Measurements from ENCODE around the gene LTBP2. TPM values are rescaled to one million over a fixed set of nuclear protein-coding genes. Genes with fewer than 3 reads are reported as not detected.
A peak's percentile ranks its signal among the peaks of the same experiment; 100 is the strongest.

LTBP2 gene
- total and polyA plus RNA-seq, 7 donors: 2.4 to 51.4 (median 11.8) TPM

DNA sequence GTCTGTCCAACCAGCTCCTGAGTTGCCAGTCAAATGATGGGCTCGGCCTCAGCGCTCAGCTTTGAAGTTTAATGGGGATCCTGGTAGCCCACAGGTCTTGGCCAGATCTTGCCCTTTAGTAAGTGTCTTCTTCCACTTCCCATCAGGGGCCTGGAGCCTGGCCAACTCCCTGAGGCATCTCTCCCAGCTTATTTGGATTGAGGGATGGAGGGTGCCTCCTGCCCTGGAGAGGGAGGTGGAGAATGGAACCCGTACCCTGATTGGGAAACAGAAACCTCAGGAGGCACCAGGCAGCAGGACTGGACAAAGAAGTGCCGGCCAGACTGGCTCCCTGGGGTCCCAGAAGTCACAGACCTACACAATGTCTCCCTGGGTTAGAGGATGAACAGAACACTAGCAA lies 40.5 kb upstream of the LTBP2 start:
- 65 to 88% (median 76%) methylated on average over 4 of the region's 4 CpGs for WGBS, 3 donors
- TF ChIP-seq, protein P1, sequence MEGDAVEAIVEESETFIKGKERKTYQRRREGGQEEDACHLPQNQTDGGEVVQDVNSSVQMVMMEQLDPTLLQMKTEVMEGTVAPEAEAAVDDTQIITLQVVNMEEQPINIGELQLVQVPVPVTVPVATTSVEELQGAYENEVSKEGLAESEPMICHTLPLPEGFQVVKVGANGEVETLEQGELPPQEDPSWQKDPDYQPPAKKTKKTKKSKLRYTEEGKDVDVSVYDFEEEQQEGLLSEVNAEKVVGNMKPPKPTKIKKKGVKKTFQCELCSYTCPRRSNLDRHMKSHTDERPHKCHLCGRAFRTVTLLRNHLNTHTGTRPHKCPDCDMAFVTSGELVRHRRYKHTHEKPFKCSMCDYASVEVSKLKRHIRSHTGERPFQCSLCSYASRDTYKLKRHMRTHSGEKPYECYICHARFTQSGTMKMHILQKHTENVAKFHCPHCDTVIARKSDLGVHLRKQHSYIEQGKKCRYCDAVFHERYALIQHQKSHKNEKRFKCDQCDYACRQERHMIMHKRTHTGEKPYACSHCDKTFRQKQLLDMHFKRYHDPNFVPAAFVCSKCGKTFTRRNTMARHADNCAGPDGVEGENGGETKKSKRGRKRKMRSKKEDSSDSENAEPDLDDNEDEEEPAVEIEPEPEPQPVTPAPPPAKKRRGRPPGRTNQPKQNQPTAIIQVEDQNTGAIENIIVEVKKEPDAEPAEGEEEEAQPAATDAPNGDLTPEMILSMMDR (IDR thresholded peaks at IDR 0.05): no peak
- Histone ChIP-seq H3K27ac (no peak overlapping the region), H3K4me3 (no peak overlapping the region), H3K36me3 (ENCODE audit: insufficient read depth in 1 of 2, low read depth in 1 of 2) (peaks cover 0 to 32% of the 10 kb centered on the region in 2 donors), H3K27me3 (ENCODE audit: insufficient read depth in 3 of 3, low read length in 2 of 3) (no peaks in the 10 kb centered on the region), H3K9me3 (no peaks in the 10 kb centered on the region), H3K4me1 (peaks cover 12% of the 10 kb centered on the region)
- intact Hi-C loops (cut with DNase I): no loop called here
- peak in 1 of 4 donors; percentile 7 for ATAC-seq
- DNase-seq: no peak

DNA sequence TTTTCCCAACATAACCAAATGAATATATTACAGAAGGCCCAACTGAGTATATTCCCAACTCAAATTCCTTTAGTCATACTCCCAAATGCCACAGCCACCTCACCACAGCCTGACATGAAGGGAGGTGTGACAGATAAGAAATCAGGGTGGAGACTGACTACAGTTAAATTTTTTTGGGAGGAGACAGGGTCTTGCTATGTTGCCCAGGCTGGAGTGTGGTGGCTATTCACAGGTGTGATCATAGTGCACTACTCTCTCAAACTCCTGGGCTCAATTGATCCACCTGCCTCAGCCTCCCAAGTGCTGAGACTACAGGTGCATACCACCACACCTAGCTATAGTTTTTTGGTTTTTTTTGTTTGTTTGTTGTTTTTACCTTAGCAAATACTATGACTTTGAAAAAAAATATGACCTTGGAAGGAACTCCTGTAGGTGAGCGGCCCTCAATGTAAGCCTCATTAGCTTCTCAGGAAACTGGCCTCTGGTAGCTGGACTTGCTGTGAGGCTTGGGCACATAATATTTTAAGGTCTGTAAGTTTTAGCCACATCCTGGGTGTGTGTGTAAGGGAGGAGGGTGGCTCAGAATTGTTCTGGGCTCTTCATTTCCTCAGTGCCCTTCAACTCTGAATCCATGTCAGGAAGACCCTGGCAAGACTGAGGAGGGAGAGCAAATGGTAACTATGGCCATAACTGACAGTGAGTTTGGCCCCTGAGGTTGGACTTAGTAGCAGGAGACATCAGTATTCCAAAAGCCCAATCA lies 39.1 kb upstream of the LTBP2 start:
- TF ChIP-seq, protein P1 (IDR thresholded peaks at IDR 0.05): no peak
- DNase-seq (no peak), ATAC-seq (no peak)
- Histone ChIP-seq H3K4me3 (no peak overlapping the region), H3K27ac (no peak overlapping the region), H3K4me1 (peaks cover 7% of the 10 kb centered on the region), H3K27me3 (ENCODE audit: insufficient read depth in 3 of 3, low read length in 2 of 3) (no peaks in the 10 kb centered on the region), H3K9me3 (no peaks in the 10 kb centered on the region), H3K36me3 (ENCODE audit: insufficient read depth in 1 of 2, low read depth in 1 of 2) (peaks cover 0 to 20% of the 10 kb centered on the region in 2 donors)
- WGBS, 3 donors: 92 to 100% (median 100%) methylated on average over 1 of the region's 1 CpG
- intact Hi-C loops (cut with DNase I): no loop called here

DNA sequence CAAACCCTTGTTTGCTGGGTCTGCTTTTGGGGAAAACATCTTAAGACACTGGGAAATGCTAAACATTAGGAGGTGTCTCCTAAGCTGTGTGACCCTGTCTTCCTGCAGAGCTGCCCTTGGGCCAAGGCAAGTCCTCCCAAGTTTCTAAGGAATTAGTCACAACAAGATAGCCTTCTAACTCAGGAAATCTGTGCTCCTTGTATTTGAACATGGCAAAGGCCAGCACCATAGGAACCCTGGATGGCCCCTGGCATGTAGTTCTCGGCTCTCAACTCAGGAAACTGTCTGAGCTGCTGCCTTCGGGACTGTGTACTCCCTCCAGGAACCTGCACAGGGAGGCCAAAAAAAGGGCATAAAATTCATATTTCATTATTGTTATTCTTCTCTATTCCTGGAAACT lies 37.6 kb upstream of the LTBP2 start:
- H3K27me3 ChIP-seq (ENCODE audit: insufficient read depth in 3 of 3, low read length in 2 of 3): no peaks in the 10 kb centered on the region
- H3K36me3 ChIP-seq (ENCODE audit: insufficient read depth in 1 of 2, low read depth in 1 of 2): peaks cover 0 to 14% of the 10 kb centered on the region in 2 donors
- ATAC-seq (no peak), DNase-seq (no peak)
- WGBS, 3 donors: 71 to 78% (median 77%) methylated on average over 2 of the region's 2 CpGs
- intact Hi-C loops (cut with DNase I): no loop called here
- no peak overlapping the region for H3K27ac ChIP-seq
- no peak overlapping the region for H3K4me3 ChIP-seq
- H3K4me1 ChIP-seq: no peaks in the 10 kb centered on the region
- TF ChIP-seq, protein P1 (IDR thresholded peaks at IDR 0.05): no peak
- H3K9me3 ChIP-seq: no peaks in the 10 kb centered on the region

DNA sequence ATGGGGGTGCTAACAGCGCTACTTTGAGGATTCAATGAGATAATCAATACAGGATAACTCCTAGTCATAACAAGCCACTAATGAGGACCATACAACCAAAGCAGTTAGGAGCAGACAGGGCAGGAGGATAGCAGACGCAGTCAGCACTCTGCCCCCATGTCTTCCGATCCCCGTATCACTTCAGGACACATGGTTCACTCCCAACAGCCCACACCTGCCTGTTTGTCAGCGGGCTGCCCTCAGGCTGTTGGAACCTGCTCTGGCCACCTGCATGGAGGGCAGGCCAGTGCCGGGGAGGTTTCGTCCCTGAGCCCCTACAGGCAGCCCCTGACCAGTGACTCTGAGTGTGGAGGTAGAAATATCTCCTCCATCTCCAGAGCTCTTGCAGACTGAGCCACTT lies 37.1 kb upstream of the LTBP2 start:
- peaks cover 0 to 9% of the 10 kb centered on the region in 2 donors for H3K36me3 ChIP-seq (ENCODE audit: insufficient read depth in 1 of 2, low read depth in 1 of 2)
- H3K27ac ChIP-seq: no peak overlapping the region
- no peaks in the 10 kb centered on the region for H3K9me3 ChIP-seq
- TF ChIP-seq, protein P1 (IDR thresholded peaks at IDR 0.05): no peak
- ATAC-seq (no peak), DNase-seq (no peak)
- intact Hi-C loops (cut with DNase I): no loop called here
- H3K4me3 ChIP-seq: no peak overlapping the region
- H3K27me3 ChIP-seq (ENCODE audit: insufficient read depth in 3 of 3, low read length in 2 of 3): no peaks in the 10 kb centered on the region
- no peaks in the 10 kb centered on the region for H3K4me1 ChIP-seq
- WGBS, 3 donors: 77 to 82% (median 80%) methylated on average over 7 of the region's 7 CpGs

DNA sequence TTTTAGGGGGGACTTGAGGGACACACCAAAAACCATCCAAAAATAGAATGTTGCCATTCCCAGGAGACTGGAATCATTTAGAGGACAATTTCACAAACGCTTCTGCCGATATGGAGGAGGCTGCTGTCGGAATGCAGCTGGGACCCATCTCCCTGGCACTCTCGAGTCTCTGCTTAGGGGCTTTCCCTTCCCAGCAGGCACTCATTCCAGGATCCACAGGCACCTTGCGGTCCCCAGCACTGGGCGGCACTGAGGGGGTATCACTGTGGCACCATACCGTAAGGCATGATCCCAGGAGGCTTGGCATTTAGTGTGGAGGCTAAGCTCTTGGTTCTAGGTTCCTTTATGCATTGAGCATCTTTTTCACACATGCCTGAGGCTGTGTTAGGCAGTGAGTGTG lies 36.6 kb upstream of the LTBP2 start:
- WGBS, 3 donors: 33 to 47% (median 37%) methylated on average over 7 of the region's 7 CpGs
- H3K4me1 ChIP-seq: no peaks in the 10 kb centered on the region
- no peaks in the 10 kb centered on the region for H3K9me3 ChIP-seq
- TF ChIP-seq, protein P1 (IDR thresholded peaks at IDR 0.05): no peak
- peaks cover 0 to 9% of the 10 kb centered on the region in 2 donors for H3K36me3 ChIP-seq (ENCODE audit: insufficient read depth in 1 of 2, low read depth in 1 of 2)
- H3K27me3 ChIP-seq (ENCODE audit: insufficient read depth in 3 of 3, low read length in 2 of 3): no peaks in the 10 kb centered on the region
- no peak overlapping the region for H3K27ac ChIP-seq
- DNase-seq (no peak), ATAC-seq (no peak)
- intact Hi-C loops (cut with DNase I): no loop called here
- no peak overlapping the region for H3K4me3 ChIP-seq
